ENCODE results near the gene MRPL18. TPM values are rescaled to one million over a fixed set of nuclear protein-coding genes. Genes with fewer than 3 reads are reported as not detected.

Gene MRPL18
- total RNA-seq, 1 donor from 2014 or later, result 70.8 TPM

DNA sequence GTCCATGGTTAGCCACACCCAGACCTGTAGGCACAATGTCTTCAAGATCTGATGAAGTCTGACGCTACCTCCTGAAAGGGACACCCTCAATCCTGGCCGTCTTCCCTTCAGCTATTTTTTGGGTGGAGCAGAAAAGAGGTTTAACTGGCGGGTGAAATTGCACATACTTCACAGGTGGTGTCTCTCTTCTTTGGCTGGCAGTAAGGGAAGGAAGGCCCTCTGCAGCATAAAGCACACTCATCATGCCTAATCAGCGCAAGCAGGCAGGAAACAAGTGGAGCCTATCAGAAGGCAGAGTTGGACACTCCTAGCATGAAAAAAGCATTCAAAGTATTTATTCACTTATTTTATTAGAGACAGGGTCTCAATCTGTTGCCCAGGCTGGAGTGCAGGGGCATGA lies 42.7 kb downstream of the MRPL18 start:
- intact Hi-C loops (cut with micrococcal nuclease), result no loop called here
- DNase-seq, result no peak
- ATAC-seq, result no peak

DNA sequence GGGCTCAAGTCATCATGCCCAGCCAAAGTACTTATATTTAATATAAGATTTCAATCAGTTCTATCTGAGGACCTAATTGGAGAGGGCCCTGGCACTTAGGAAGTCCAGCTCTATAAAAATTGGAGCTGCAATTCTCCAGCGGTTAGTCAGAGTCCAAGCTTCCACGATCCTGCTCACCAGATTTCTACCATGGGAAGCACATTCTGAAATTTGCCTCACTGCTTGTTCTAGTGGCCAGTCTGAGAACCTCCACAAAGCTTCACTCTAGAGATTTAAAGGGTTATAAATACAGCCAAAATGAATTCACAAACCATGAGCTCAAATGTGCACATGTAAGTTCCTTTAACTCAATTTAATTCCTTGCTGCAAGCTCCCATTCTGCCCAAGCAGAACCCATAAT lies 43.3 kb downstream of the MRPL18 start:
- intact Hi-C loops (cut with micrococcal nuclease), result no loop called here
- no peak for DNase-seq
- no peak for ATAC-seq

DNA sequence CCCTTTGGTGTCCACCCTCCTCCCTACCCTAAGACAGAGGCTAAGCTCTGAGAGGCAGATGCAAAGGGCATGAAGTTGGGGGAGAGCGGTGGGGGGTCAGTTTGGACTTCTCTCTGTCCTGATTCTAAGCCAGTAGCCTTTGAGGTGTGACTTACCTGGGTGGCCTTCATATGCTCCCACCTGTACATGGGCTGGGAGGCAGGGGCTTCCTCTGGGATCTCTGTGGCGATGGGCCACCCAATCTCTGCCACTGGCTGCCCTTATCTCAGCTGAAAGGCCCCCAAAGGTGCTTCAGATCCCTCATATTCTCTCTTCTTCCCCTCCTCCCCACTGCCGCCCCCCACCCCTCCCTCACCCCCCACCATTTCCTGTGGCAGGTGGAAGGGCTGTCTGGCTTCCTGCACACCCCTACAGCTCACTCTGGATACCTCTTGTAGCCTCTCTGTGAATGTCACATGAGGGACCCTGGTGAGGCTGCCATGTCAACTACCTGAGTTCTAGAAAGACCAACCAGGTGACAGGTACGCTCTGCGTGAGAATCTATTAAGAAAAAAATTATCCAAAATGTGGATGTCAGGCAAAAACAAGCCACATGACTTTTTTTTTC lies 43.8 kb downstream of the MRPL18 start:
- no peak for DNase-seq
- intact Hi-C loops (cut with micrococcal nuclease), result no loop called here
- ATAC-seq, result no peak

- ATAC-seq (peak; percentile 68), DNase-seq (peak; percentile 47)
- intact Hi-C loops (cut with micrococcal nuclease), result no loop called here
These were observed 46.6 kb downstream of the MRPL18 start for GRCh38 chr6:159836718-159837490.

GRCh38 chr6:159837511-159837910 lies 47.2 kb downstream of the MRPL18 start:
- intact Hi-C loops (cut with micrococcal nuclease), result no loop called here
- DNase-seq (no peak), ATAC-seq (no peak)

DNA sequence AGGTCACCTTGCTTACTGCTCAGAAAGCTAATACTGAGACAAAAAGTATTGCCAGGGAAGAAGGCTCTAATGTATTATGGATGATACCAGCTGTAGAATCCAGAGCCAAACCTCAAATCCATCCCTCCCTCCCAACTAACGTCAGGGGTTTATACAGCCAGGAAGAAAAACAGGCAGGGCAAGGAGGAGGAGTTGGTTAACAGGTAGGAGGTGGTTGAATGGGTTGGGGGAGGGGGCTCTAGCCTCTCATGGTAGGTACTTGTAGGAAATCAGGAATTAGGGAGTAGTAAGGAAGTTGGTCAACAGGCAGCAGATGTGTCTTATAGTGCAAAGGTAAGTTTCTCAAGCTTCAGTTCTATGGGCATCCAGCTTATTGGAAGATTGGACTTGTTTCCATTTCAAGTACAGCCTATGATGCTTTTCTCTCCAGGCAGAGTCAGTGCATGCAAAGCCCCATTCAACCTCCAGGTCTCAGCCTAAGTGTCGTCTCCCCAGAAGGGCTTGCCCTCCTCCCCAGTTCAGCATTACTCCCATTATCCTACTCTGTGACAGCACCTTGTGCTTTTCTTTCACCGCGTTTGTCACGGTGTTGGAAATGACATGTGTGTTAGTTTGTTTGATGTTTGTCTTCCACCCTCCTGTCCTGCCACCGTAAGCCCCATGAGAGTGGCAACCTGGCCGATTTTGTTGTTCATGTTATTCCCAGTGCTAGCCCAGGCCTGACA lies 47.9 kb downstream of the MRPL18 start:
- intact Hi-C loops (cut with micrococcal nuclease), result no loop called here
- DNase-seq (no peak), ATAC-seq (no peak)

- DNase-seq (no peak), ATAC-seq (no peak)
- intact Hi-C loops (cut with micrococcal nuclease), result no loop called here
These were observed 51.8 kb downstream of the MRPL18 start for GRCh38 chr6:159842035-159842434.

- ATAC-seq (no peak), DNase-seq (no peak)
These were observed 54.7 kb downstream of the MRPL18 start for GRCh38 chr6:159844737-159845645.

More at GRCh38 chr6:159844737-159845645, 54.7 kb downstream of the MRPL18 start:
- intact Hi-C loops (cut with micrococcal nuclease), result no loop called here

Other genes with a start within 250 kb of the MRPL18 start
- gene SOD2, start 97.2 kb upstream of the MRPL18 start, total RNA-seq, result 1,053 TPM
- gene WTAP, start 63.0 kb upstream of the MRPL18 start, total RNA-seq, result 46.4 TPM
- gene ACAT2, start 28.4 kb upstream of the MRPL18 start, total RNA-seq, result 4.0 TPM
- 164 TPM for gene TCP1, start 865 bp upstream of the MRPL18 start, total RNA-seq
- 0.17 TPM for gene PNLDC1, start 9.8 kb downstream of the MRPL18 start, total RNA-seq
- gene MAS1, start 100.5 kb downstream of the MRPL18 start, total RNA-seq, result not detected
- 68.4 TPM for gene IGF2R, start 178.6 kb downstream of the MRPL18 start, total RNA-seq